Uterus (tissue), 4 donors: ENCODE measurements around the gene RARB. TPM values are rescaled to one million over a fixed set of nuclear protein-coding genes. Genes with fewer than 3 reads are reported as not detected.

Experiments
- DNase-seq, 2 donors: peaks; one replicate each; pipeline ENCODE4 v3.0.0-alpha.2; 2019 to 2020
- H3K27ac ChIP-seq, 2 donors: fragments of 200-600 bp; sonication (generic); 1 replicate in 1 of 2; 2 replicates in 1 of 2; pipeline ENCODE4 v1.5.1; 2016 to 2018
- H3K27me3 ChIP-seq, 2 donors: fragments of 200-600 bp; sonication (generic); one replicate each; pipeline ENCODE4 v1.5.1; 2018 to 2019; ENCODE audit warnings: control low read depth in 1 of 2
- H3K36me3 ChIP-seq, 2 donors: fragments of 200-600 bp; sonication (generic); one replicate each; pipeline ENCODE4 v1.5.1; 2019; ENCODE audit warnings: control low read depth in 1 of 2
- H3K4me1 ChIP-seq, 2 donors: fragments of 200-600 bp; sonication (generic); one replicate each; pipeline ENCODE4 v1.5.1; 2018 to 2019; ENCODE audit warnings: control low read depth in 1 of 2
- H3K4me3 ChIP-seq, 2 donors: fragments of 200-600 bp; sonication (generic); 1 replicate in 1 of 2; 2 replicates in 1 of 2; pipeline ENCODE4 v1.5.1; 2018 to 2019; ENCODE audit warnings: mild to moderate bottlenecking in 1 of 2
- H3K9me3 ChIP-seq, 2 donors: fragments of 200-600 bp; sonication (generic); one replicate each; pipeline ENCODE4 v1.5.1; 2019; ENCODE audit warnings: control low read depth in 1 of 2
- POLR2A ChIP-seq, 2 donors: fragments of 450-650 bp; IDR thresholded peaks; one replicate each; pipeline ENCODE4 v1.6.1; 2016; ENCODE audit warnings: antibody characterized with exemption in 2 of 2, mild to moderate bottlenecking in 1 of 2, moderate library complexity in 1 of 2
- intact Hi-C: fragments of 100-400 bp; cut with DNase I; formaldehyde crosslinking; loops from one replicate; pipeline ENCODE4 v1.15.1; 2023; ENCODE audit warnings: low total_unique reads
- total RNA-seq, 4 donors: library from RNA; depleted of rRNA in 3 of 4; stranded (reverse); fragments of >200 nt in 3 of 4; gene quantifications; one replicate each; pipeline versions ENCODE4 v1.1.0 to v1.2.4, GENCODE V29; 2014 to 2023
- TF ChIP-seq, protein P1 (sequence below), 4 experiments: fragments of 200-600 bp in 2 of 4; fragments of 450-650 bp in 2 of 4; sonication (generic) in 2 of 4; IDR thresholded peaks; one replicate each; pipeline ENCODE4 v1.5.1; 2016 to 2019; ENCODE audit warnings: antibody characterized with exemption in 4 of 4, mild to moderate bottlenecking in 2 of 4, moderate library complexity in 1 of 4
- donor health status: DM: yes; HTN: yes; CAD: no.

RARB gene
- total RNA-seq, 4 donors from 2014 or later: 6.7 to 63.0 (median 14.5) TPM

DNA sequence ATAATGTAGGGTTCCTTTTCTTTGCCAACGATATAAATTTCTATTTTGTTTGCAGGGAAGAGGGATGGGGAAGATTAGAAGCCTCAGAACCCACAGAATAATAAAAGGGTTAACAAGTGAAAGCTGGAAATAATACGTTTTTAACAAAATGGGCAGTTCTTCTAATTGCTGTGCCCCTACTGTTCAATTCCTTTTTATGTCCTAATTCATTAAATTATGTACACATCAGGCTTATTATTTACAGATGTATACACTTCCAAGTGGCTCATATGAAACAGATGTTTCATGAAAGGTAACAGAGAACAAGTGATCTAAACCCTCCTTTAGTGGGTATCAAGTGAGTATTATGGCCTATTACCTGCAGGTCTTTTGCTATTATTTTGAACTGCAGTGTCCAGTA, 16.2 kb downstream of the RARB start:
- intact Hi-C loops: no loop called here
- H3K27me3 ChIP-seq: no peaks in the 10 kb centered on the region
- no peak overlapping the region for H3K4me3 ChIP-seq
- H3K36me3 ChIP-seq: no peaks in the 10 kb centered on the region
- H3K4me1 ChIP-seq: no peaks in the 10 kb centered on the region
- no peak for TF ChIP-seq POLR2A (IDR thresholded peaks at IDR 0.05)
- TF ChIP-seq, protein P1, sequence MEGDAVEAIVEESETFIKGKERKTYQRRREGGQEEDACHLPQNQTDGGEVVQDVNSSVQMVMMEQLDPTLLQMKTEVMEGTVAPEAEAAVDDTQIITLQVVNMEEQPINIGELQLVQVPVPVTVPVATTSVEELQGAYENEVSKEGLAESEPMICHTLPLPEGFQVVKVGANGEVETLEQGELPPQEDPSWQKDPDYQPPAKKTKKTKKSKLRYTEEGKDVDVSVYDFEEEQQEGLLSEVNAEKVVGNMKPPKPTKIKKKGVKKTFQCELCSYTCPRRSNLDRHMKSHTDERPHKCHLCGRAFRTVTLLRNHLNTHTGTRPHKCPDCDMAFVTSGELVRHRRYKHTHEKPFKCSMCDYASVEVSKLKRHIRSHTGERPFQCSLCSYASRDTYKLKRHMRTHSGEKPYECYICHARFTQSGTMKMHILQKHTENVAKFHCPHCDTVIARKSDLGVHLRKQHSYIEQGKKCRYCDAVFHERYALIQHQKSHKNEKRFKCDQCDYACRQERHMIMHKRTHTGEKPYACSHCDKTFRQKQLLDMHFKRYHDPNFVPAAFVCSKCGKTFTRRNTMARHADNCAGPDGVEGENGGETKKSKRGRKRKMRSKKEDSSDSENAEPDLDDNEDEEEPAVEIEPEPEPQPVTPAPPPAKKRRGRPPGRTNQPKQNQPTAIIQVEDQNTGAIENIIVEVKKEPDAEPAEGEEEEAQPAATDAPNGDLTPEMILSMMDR (IDR thresholded peaks at IDR 0.05): no peak
- DNase-seq: no peak
- no peak overlapping the region for H3K27ac ChIP-seq
- no peaks in the 10 kb centered on the region for H3K9me3 ChIP-seq

DNA sequence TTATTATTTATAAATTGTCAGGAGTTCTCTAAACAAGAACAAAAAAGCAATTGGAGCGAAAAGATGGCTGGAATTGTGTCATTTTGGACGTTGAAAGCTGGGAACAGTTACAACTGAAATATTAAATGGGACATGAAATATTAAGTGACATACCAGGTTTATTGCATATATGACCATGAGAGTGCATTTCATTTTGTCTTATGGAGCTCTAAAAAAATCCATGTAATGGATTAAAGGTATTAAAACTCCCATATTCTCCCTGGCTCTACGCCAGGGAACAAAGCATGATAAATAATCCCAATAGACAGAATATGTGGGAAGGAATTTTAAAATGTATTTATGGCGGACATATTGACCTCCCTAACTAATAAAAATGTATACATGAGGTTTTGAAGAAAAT, 17.7 kb downstream of the RARB start:
- H3K27me3 ChIP-seq: no peaks in the 10 kb centered on the region
- no peaks in the 10 kb centered on the region for H3K9me3 ChIP-seq
- no peaks in the 10 kb centered on the region for H3K36me3 ChIP-seq
- intact Hi-C loops: no loop called here
- H3K4me1 ChIP-seq: peaks cover 0 to 4% of the 10 kb centered on the region in 2 donors
- no peak overlapping the region for H3K4me3 ChIP-seq
- H3K27ac ChIP-seq: no peak overlapping the region
- no peak for DNase-seq
- TF ChIP-seq, protein P1 (IDR thresholded peaks at IDR 0.05): no peak
- TF ChIP-seq POLR2A (IDR thresholded peaks at IDR 0.05): no peak

DNA sequence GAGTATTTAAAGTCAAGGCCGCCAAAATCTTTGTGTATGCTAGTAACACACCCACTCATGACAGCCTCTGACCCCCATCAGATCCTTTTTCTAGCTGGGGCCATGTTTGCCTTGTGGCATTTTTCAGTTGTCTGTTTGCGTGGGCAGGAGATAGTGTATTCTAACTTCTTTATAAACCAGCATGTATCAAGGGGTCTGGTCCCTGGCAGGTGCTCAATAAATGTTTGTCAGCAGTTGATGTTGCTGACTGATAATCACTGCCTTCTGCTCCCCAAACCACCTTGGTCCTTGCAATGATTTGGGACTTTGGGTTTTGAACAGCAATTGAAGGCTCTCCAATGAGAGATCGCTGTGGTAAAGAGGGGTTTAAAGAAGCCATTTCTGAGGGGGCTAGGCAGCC, 19.2 kb downstream of the RARB start:
- no peak overlapping the region for H3K27ac ChIP-seq

DNA sequence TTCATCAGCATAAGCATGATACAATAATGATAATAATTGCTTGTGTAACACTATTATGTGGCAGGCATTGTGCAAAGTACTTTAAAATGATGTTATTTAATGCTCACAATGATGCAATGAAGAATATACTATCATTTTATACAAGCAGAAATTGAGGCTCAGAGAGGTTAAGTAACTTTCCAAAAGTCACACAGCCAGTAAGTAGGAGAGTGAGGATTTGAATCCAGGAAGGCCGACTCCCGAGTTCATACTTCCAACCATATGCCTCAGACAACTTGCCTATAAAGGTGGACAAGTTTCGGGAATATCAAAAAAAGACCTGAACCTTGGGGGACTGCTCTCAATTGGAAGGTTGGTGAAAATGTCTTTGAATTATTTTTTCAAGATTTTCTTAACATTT, 19.9 kb downstream of the RARB start:
- Histone ChIP-seq H3K36me3 (no peaks in the 10 kb centered on the region), H3K4me1 (peaks cover 0 to 4% of the 10 kb centered on the region in 2 donors), H3K9me3 (no peaks in the 10 kb centered on the region), H3K27me3 (no peaks in the 10 kb centered on the region), H3K4me3 (no peak overlapping the region), H3K27ac (no peak overlapping the region)
- intact Hi-C loops: no loop called here
- DNase-seq: no peak
- TF ChIP-seq, protein P1 (IDR thresholded peaks at IDR 0.05): no peak
- no peak for TF ChIP-seq POLR2A (IDR thresholded peaks at IDR 0.05)

More for the DNA sequence above, 19.2 kb downstream of the RARB start:
- Histone ChIP-seq H3K27me3 (no peaks in the 10 kb centered on the region), H3K36me3 (no peaks in the 10 kb centered on the region), H3K9me3 (no peaks in the 10 kb centered on the region), H3K4me1 (peaks cover 0 to 4% of the 10 kb centered on the region in 2 donors), H3K4me3 (no peak overlapping the region)
- TF ChIP-seq, protein P1 (IDR thresholded peaks at IDR 0.05): no peak
- no peak for TF ChIP-seq POLR2A (IDR thresholded peaks at IDR 0.05)
- intact Hi-C loops: no loop called here
- no peak for DNase-seq

DNA sequence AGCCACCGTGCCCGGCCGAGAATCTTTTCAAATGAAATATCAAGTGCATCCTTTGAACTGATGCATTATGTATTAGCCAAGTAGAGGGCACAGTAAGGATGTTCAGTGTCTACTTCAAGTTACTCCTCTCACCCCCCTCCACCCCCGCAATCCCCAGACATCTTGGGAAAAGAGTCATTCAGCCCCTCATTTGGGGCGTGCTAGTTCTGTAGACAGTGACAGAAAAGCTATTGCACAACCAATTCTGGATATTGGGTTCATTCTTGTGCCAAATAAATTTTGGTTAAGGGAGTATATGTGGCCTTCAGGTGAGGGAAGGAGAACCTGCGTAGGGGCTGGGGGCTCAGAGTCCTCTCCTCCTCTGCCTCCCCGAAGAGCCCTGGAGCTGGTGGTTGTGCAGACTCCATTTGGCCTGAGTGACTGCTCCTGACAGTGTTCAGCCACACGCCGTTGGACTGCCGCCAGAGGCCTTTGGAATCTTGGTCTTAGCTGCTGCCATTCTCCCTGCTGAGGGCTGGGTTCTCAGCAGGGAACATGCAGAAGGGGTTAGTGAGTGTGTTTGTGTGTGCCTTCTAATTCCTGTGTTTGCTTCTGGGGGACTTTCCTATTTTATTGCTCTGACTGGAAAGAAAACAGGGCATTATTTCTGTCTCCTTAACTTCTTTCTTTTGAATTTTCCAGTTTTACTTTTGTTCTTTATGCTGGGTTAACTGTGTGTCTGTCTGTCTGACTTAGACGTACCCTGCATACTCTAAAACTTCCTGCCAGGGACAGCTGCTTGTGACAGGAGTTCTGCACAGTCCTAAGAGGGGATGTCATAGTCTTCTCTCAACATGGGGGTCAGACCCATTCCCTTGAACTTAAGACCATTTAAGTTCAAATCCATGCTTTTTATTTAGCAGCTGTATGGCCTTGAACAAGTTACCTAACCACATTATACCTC, 21.0 kb downstream of the RARB start:
- peak; percentile 78 to 80 for DNase-seq
- intact Hi-C loops: no loop called here
- Histone ChIP-seq H3K9me3 (no peaks in the 10 kb centered on the region), H3K4me1 (peaks cover 0 to 4% of the 10 kb centered on the region in 2 donors), H3K4me3 (no peak overlapping the region), H3K27ac (peak overlapping the region; percentile 47 to 75), H3K27me3 (no peaks in the 10 kb centered on the region), H3K36me3 (no peaks in the 10 kb centered on the region)
- TF ChIP-seq, protein P1 (IDR thresholded peaks at IDR 0.05): no peak
- TF ChIP-seq POLR2A (IDR thresholded peaks at IDR 0.05): no peak
